NCI-H2171 treated with DMSO at 0.1 percent for 48 hours (cell line): ENCODE data around the gene PRMT2.
"Not testable (repeated sequence)": the region's sequence is repeated elsewhere in the genome, so short reads cannot be mapped to it uniquely, and the experiment has no call there.

ENCODE experiments used
- DNase-seq: peaks from one replicate; lab custom pipeline; 2025; lab: John Stamatoyannopoulos, UW

Gene PRMT2

DNA sequence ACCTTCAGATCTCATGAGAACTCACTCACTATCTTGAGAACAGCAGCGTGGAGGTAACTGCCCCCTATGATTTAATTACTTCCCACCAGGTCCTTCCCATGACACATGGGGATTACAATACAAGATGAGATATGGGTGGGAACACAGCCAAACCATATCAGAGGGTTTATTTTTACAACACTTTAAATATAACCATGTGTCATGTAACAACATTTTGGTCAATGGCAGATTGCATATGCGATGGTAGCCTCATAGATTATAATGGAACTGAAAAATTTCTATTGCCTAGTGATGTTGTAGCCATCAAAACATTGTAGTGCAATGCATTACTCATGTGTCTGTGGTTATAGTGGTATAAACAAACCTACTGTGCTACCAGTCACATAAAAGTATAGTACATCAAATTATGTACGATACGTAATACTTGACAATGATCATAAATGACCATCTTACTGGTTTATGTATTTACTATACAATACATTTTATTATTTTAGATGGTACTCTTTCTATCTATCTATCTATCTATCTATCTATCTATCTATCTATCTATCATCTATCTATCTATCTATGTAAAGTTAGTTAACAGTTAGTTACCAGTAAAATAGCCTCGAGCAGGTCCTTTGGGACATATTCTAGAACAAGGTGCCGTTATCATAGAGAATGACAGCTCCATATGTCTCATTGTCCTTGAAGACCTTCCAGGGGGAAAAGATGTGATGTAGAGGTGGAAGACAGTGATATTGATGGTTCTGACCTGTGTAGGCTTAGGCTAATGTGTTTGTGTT lies 18.0 kb upstream of the PRMT2 start:
- no peak for DNase-seq

DNA sequence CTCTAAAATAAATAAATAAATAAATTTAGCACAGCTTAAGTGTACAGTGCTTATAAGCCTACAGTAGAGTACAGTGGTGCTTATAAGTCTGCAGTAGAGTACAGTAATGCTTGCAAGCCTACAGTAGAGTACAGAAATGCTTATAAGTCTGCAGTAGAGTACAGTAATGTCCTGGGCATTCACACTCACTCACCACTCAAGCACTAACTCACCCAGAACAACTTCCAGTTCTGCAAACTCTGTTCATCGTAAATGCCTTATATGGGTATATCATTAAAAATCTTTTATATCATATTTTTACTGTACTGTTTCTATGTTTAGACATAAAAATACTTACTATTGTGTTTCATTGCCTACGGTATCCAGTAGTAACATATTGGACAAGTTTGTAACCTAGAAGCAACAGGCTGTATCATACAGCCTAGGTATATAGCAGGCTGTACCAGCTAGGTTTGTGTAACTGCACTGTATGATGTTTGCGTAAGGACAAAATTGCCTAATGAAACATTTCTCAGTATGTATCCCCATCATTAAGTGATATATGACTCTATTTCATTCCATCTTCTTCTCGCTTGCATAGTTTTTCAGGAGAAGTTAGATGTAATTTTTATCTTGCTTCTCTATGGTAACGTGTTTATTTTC lies 16.6 kb upstream of the PRMT2 start:
- no peak for DNase-seq

DNA sequence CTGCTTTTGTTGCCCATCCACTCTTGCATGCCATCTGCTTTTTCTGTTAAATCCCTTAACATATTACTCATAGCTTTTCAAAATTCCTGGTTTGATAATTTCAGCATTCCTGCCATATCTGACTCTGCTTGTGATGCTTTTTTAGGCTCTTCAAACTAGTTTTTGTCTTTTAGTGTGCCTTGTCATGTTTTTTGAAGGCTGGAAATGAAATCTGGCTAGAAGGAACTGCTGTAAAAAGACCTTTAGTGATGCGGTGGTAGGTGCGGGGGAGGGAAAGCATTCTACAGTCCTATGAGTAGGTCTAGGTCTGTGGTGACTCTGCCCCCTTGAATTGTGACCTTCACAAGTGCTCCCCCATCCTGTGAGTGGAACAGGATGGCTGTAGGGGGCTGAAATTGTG lies 15.6 kb upstream of the PRMT2 start:
- DNase-seq: no peak

DNA sequence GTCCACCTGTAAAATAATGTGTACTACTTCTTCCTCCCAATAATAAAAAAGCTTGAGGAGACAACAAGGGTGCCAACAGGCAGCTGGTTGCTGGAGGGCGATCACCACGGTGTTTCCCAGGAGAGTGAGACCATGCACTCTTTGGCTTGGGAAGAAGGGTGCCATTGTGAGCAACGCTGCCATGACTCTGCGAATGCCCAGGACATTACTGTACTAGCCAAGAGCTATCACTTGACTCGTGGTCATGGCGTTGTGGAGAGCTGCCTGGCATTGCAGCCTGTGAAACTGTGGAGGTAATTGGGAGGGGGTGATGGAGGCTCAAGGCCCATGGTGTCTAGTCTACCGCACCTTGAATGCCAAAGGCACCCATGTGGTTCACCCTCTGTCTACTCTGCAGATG lies 14.6 kb upstream of the PRMT2 start:
- no peak for DNase-seq

DNA sequence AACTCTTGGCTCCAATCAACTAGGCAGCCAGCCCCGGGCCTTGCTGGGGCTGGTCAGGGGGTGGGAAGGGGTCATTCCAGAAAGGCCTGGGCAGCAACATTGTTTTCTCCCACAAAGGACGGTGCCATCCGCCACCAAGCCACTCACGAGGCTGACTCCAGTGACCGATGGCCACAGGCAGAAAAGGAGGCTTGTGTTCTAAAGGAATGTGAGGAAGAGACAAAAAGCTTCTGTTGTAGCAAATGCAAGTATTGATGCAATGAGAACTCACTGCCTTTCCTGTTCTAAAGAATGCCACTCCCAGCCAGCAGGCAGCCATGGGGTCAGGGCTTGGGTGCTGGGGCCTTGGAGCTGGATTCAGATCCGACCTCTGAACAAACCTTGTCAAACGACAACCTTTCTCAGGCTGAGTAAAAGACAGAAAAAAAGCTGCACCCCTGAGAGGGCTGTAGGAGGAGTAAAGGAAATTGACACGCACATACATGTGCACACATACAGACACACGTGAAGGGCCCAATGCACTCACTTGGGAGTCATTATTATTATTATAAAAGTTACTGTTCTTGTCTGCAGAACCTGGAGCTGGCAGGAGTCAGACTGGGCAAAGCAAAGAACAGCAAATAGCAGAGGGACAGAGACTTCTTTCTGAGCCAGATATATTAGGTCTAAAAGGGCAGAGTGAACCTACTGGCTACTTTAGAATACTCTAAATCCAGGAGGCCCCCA lies 13.9 kb upstream of the PRMT2 start:
- DNase-seq: no peak

DNA sequence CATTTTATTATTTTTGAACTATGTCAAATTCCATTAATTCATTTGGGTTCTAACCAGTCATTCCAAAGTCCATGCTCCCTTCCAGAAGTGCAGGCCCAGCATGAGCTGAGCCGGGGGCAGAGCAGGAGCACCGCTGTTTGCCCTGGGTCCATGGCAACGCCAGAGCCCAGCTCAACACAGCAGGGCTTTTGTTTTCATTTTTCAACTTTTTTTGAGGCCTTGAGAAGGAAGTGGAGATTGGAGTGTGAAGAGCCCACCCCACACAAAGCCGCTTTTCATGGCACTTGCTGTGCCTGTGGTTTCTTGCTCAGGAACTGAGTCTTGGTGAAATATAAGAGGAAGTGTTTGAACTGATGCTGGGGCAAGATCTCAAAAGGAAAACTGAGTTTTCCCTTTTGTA lies 13.2 kb upstream of the PRMT2 start:
- no peak for DNase-seq

DNA sequence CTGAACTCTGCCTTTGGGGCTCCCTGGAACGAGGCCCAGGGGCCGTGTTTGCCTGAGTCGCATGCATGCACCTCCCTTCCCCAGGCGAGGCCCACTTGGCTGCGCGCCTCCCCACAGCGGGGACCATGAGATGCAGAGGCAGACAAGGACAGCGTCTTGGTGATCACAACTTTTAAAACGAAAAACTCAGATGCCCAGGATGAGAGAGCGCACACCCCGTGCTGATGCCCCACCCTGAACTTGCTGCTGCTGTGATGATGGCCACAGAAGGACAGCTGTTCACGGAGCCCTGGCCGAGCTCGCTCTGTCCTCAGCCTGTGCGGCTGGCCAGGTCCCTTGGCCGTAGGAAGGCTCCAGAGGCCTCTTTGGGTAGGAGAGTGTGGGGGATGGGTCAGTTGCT lies 11.4 kb upstream of the PRMT2 start:
- no peak for DNase-seq

DNA sequence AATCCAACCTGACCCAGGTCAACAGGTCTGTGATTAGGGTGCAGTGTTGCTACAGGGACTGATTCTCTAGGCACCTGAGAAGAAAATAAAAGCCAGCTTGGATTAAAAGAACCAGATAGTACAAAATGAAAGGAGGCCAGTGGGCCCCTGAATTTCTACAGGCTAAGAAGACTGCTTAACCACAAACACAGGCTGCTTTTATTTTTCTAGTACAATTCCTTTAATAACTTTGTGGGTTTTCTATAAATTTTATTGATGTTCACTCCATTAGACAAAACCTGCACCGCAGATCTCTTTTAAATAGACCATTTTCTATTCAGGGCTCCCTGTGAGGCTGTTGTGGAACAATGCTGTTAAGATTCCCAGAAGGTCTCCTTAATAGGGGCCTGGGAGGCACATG lies 9.7 kb upstream of the PRMT2 start:
- DNase-seq: no peak

DNA sequence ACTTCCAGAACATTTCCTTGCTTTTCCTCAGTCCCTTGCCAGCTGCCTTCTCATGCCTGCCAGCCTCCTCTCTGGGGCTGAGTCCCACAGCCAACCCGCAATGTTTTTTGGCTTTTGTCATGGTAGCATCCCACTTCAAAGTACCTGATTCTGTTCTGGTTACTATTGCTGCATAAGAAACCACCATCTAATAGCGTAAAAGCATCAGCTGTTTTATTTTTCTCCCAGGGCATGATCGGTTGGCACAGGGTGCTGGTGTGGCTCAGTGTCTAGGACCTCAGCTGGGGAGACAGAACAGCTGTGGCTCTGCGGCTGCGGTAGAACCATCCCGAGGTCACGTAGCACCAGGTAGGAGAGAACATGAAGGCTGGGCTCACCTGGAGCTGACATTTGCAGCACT lies 8.9 kb upstream of the PRMT2 start:
- no peak for DNase-seq

DNA sequence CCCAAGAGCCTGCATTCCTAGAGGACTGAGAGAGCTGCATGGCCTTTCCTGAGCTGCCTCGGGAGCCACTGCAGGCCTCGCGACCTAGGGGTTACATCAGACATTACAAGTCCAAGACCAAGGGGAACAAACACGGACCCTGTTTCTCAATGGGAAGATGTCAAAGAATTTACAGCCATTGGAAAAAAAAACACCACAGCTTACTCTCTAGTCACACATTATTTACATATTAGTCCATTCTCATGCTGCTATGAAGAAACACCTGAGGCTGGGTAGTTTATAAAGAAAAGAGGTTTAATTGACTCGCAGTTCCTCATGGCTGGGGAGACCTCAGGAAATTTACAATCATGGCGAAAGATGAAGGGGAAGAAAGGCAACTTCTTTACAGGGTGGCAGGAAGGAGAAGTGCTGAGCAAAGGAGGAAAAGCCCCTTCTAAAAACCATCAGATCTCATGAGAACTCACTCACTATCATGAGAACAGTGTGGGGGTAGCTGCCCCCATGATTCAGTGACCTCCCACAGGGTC lies 8.4 kb upstream of the PRMT2 start:
- DNase-seq: no peak

DNA sequence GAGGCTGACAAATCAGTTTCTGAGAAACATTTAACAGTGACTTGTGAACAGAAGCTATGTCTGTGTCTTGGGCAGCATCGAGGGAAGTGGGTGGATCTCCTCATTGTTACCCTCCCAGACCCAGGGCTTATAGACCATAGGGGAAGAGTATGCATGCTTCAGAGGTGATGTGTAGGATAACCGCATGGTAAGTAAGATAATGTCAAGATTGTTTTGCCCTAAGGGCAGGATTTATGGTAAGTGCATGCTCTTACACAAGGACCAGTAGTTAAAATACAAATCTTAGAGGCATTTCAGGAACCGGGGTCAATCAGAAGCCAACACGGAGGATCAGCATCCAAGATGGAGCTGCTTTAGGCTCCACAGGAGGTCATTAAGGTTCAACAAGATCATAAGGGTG lies 7.7 kb upstream of the PRMT2 start:
- no peak for DNase-seq

DNA sequence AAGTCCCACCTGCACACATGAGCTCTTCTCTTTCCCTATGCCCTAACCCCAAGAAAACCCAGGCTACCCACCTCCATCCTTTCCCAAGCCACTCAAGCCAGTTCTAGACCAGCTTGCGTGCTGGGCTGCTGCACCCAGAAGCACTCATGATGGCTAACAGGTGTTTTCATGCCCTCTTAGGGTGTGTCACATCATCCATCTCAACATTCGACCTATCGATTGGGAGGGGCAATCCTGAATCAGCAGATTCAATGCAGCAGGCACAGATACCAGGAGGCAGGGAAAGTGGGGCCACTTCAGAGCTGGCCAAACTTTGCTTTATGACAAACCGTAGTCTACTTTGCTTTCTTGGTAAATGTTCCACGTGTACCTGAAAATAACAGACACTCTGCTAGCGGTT lies 6.6 kb upstream of the PRMT2 start:
- DNase-seq: no peak

DNA sequence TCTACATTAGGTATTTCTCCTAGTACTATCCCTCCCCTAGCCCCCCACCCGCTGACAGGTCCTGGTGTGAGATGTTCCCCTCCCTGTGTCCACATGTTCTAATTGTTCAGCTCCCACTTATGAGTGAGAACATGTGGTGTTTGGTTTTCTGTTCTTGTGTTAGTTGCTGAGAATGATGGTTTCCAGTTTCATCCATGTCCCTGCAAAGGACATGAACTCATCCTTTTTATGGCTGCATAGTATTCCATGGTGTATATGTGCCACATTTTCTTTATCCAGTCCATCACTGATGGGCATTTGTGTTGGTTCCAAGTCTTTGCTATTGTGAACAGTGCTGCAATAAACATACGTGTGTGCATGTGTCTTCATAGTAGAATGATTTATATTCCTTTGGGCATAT lies 4.6 kb upstream of the PRMT2 start:
- DNase-seq: not testable (repeated sequence)

DNA sequence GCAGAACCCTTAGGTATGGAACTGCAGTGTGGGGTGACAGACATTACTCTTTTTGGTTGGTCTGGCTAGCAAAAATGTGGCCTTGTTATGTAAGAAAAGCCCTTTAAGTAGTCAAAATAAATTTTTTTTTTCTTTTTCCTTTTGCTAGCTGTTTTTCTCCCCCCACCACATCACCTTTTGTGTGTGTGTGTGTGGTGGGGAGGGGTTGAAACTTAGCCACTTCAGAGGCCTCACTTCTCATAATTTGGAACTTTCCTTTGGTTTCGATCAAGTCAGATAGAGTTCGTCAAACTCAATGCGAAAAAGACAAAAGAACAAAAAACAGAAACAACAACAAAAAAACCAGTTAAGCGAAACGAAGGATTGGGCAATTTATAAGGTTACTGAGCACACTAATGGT lies 1.9 kb upstream of the PRMT2 start:
- no peak for DNase-seq

DNA sequence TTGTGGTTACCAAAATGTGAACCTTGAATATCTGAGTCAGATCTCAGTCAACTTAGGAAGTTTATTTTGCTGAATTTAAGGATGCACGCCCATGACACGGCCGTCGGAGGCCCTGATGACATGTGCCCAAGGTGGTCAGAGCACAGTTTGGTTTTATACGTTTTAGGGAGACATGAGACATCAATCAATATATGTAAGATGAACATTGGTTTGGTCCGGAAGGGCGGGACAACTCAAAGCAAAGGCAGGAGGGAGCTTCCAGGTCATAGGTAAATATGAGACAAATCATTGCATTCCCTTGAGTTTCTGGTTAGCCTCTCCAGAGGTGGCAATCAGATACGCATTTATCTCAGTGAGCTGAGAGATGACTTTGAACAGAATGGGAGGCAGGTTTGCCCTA lies 1.0 kb upstream of the PRMT2 start:
- no peak for DNase-seq

DNA sequence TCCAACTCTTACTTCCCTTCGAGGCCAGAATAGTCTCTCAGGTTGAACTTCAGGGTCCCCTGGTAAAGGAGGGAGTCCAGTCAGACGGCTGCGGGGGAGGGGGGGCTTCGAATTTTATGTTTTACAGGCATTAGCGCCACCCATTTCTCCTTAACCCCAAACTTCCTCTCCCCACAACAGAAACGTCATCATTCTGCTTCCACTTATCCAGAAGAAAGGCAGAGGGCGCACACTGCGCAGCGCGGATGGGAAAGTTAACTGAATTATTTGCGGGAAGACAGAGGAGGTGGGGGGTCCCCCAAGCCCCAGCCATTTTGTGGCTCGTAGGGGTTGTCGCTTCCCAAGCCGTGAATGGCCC lies 529 bp upstream of the PRMT2 start:
- peak; percentile 92 for DNase-seq

DNA sequence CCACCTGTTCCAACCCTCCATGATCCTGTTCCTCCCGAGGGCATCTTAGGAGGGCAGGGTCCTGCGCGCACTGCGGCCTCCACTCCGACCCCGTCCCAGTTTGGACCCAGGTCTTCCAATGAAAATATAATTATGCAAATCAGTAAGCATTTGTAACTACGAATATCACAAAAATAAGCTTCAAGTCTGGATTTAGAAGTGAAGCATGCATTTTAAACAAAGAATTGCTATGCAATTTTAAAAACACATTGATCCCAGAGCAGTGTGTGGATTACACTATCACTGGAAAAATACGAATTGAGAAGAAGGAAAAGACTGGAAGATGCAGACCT lies 673 bp downstream of the PRMT2 start:
- no peak for DNase-seq

DNA sequence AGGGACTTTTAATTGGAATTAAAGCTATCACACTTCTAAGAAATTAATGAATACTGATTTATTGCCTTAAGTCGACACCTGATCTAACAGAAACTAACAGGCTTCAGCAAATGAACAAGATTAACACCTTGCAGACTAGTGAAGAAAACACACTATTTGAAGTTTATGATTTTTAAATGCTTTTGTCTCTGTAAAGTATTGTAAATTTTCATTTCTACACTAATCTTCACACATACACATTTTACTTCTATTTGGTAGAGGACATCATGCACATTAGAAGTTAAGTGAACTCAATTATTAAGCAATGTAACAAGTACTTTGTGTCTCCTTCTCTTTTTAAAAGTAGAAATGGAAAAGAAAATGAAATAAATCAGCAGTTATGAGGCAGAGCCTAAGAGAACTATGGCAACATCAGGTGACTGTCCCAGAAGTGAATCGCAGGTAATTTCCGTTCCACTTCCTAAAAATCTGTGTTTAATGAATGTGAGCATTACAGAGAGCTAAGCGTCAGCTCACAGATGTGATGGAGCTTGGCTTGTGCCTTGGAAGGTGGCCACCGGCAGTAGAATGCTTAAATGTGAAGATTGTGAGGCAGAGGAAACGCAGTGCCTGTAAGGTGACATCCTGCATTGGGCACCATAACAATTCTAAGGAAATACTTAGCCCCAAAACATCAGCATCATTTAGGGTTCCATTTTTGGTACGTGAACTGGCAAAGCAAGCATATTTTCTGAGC lies 1.2 kb downstream of the PRMT2 start:
- DNase-seq: no peak

DNA sequence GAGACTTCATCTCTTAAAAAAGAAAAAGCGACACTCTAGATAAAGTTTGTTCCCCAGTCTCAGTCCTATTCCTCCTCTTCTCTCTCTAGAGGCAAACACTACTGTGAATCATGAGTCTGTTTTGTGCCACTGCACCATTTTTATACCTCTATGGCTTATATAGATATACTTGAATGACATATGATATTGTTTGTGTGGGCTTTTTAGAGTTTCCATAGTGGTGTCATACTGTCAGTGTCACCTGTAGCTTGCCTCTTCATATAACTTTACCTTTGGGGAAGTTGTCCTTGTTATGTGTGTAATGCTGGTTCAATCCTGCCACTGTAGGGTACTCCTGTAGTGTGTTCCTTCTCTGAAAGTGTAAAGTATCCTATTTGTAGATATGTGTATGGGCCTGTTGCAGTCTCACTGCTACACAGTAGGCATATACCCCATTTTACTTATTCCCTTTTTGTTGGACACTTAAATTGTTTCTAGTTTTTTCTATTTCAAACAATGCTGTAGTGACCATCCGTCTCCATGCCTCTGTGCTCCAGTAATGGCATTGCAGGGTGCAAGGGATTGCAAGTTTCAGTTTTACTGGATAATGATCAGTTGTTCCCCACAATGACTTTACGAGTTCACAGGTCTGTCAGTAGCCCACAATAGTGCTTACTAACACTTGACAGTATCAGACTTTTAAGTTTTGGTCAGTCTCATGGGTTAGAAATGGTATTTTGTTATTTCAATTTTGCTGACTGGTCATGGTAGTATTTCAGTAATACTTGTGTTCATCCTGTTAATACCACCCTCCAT lies 2.7 kb downstream of the PRMT2 start:
- no peak for DNase-seq

DNA sequence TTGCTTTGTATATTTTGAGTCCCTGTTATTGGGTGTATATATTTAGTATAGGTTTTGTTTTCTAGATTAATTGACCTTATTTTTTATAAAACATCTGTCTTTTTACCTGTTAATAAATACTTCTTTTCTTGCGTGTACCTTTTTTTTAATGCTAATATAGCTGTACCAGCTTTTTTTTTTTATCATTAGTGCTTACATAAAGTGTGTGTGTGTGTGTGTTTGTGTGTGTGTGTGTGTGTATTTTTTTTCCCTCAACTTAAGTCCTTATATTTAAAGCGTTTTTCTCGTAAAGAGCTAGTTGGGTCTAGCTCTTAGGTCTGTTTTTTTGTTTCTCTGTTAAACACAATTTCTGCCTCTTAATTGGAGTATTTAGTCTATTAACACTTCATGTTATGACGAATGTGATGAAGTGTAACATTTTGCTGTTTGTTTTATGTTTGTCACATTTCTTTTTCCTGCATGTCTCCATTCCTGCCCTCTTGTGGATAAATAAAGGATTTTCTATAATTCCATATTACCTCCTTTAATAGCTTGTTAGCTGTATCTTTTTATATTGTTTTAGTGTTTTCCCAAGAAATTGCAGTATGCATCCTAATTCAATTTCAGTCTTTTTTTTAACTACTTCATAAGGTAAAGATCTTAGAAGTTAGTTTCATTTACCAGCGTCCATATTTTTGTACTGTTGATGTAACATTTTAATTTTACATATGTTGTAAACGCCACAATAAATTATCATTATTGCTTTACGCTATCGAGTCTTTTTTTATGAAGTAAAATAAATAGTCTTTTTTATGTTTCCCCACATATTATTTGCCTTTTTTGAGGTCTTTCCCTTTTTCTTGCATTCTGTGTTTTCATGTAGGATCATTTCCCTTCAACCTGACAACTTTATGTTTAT lies 4.3 kb downstream of the PRMT2 start:
- DNase-seq: peak; percentile 51

DNA sequence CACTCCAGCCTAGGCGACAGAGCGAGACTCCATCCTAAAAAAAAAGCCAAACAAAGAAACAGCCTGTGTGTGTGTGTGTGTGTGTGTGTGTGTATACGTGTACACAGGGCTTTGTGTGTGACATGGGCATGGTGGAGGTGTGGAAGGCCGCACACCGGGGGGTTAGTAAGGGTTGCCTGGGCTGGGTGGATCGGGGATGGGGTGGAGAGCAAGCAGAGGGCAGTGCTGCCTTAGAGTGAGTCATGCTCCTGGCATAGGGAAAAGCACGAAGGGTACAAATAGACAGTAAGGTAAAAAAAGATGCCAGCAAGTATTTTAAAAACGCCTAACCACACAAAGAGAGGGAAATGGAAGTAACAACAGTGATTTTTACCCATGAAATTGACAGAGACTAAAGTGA lies 6.2 kb downstream of the PRMT2 start:
- no peak for DNase-seq
